ENCODE data around the gene ACO2.

ACO2 gene

GRCh38 chr22:41474872-41475451, 6.0 kb downstream of the ACO2 start:
- TF ChIP-seq REST (IDR thresholded peaks at IDR 0.05; ENCODE audit: insufficient read depth in 1 of 2, low read depth in 2 of 2, low read length in 2 of 2) (no peak), SIN3A (IDR thresholded peaks at IDR 0.05; ENCODE audit: borderline replicate concordance, insufficient read depth, low read length) (no peak), FOXP2 (optimal IDR thresholded peaks at IDR 0.05; ENCODE audit: borderline replicate concordance, extremely low read depth, extremely low read length, insufficient read depth) (no peak), POLR2AphosphoS5 (IDR thresholded peaks at IDR 0.05; ENCODE audit: low read depth, low read length) (no peak), TAF1 (IDR thresholded peaks at IDR 0.05; ENCODE audit: borderline replicate concordance, insufficient read depth, low read length) (no peak)

- TF ChIP-seq REST (IDR thresholded peaks at IDR 0.05; ENCODE audit: insufficient read depth in 1 of 2, low read depth in 2 of 2, low read length in 2 of 2) (no peak), TAF1 (IDR thresholded peaks at IDR 0.05; ENCODE audit: borderline replicate concordance, insufficient read depth, low read length) (no peak), POLR2AphosphoS5 (IDR thresholded peaks at IDR 0.05; ENCODE audit: low read depth, low read length) (no peak), SIN3A (IDR thresholded peaks at IDR 0.05; ENCODE audit: borderline replicate concordance, insufficient read depth, low read length) (no peak), FOXP2 (optimal IDR thresholded peaks at IDR 0.05; ENCODE audit: borderline replicate concordance, extremely low read depth, extremely low read length, insufficient read depth) (no peak)
These were observed 9.6 kb downstream of the ACO2 start for GRCh38 chr22:41478473-41478872.

- TF ChIP-seq POLR2AphosphoS5 (IDR thresholded peaks at IDR 0.05; ENCODE audit: low read depth, low read length) (no peak), TAF1 (IDR thresholded peaks at IDR 0.05; ENCODE audit: borderline replicate concordance, insufficient read depth, low read length) (no peak), FOXP2 (optimal IDR thresholded peaks at IDR 0.05; ENCODE audit: borderline replicate concordance, extremely low read depth, extremely low read length, insufficient read depth) (no peak), REST (IDR thresholded peaks at IDR 0.05; ENCODE audit: insufficient read depth in 1 of 2, low read depth in 2 of 2, low read length in 2 of 2) (no peak), SIN3A (IDR thresholded peaks at IDR 0.05; ENCODE audit: borderline replicate concordance, insufficient read depth, low read length) (no peak)
These were observed 10.1 kb downstream of the ACO2 start for GRCh38 chr22:41478891-41479521.

GRCh38 chr22:41479671-41480396, 10.9 kb downstream of the ACO2 start:
- TF ChIP-seq POLR2AphosphoS5 (IDR thresholded peaks at IDR 0.05; ENCODE audit: low read depth, low read length) = no peak
- TF ChIP-seq SIN3A (IDR thresholded peaks at IDR 0.05; ENCODE audit: borderline replicate concordance, insufficient read depth, low read length) = no peak
- no peak for TF ChIP-seq TAF1 (IDR thresholded peaks at IDR 0.05; ENCODE audit: borderline replicate concordance, insufficient read depth, low read length)

GRCh38 chr22:41480397-41480735, 11.4 kb downstream of the ACO2 start:
- no peak for TF ChIP-seq TAF1 (IDR thresholded peaks at IDR 0.05; ENCODE audit: borderline replicate concordance, insufficient read depth, low read length)
- no peak for TF ChIP-seq SIN3A (IDR thresholded peaks at IDR 0.05; ENCODE audit: borderline replicate concordance, insufficient read depth, low read length)
- no peak for TF ChIP-seq FOXP2 (optimal IDR thresholded peaks at IDR 0.05; ENCODE audit: borderline replicate concordance, extremely low read depth, extremely low read length, insufficient read depth)
- TF ChIP-seq POLR2AphosphoS5 (IDR thresholded peaks at IDR 0.05; ENCODE audit: low read depth, low read length) = no peak
- TF ChIP-seq REST (IDR thresholded peaks at IDR 0.05; ENCODE audit: insufficient read depth in 1 of 2, low read depth in 2 of 2, low read length in 2 of 2) = no peak
